ENCODE measurements around the gene CCR7.

Gene CCR7

GRCh38 chr17:40563220-40564052, 1.8 kb downstream of the CCR7 start:
- H3K4me3 ChIP-seq (ENCODE audit: low read depth, low read length), result no peak overlapping the region

- no peak overlapping the region for H3K4me3 ChIP-seq (ENCODE audit: low read depth, low read length)
Measured at GRCh38 chr17:40562838-40563219, 2.4 kb downstream of the CCR7 start.

GRCh38 chr17:40561871-40562611, 3.2 kb downstream of the CCR7 start:
- no peak overlapping the region for H3K4me3 ChIP-seq (ENCODE audit: low read depth, low read length)

- H3K4me3 ChIP-seq (ENCODE audit: low read depth, low read length), result no peak overlapping the region
Measured at GRCh38 chr17:40561294-40561870, 3.9 kb downstream of the CCR7 start.

- no peak overlapping the region for H3K4me3 ChIP-seq (ENCODE audit: low read depth, low read length)
Measured at GRCh38 chr17:40560592-40561293, 4.5 kb downstream of the CCR7 start.

- H3K4me3 ChIP-seq (ENCODE audit: low read depth, low read length), result no peak overlapping the region
Measured at GRCh38 chr17:40559954-40560591, 5.2 kb downstream of the CCR7 start.

- H3K4me3 ChIP-seq (ENCODE audit: low read depth, low read length), result no peak overlapping the region
Measured at GRCh38 chr17:40559564-40559916, 5.7 kb downstream of the CCR7 start.

GRCh38 chr17:40558890-40559563, 6.2 kb downstream of the CCR7 start:
- no peak overlapping the region for H3K4me3 ChIP-seq (ENCODE audit: low read depth, low read length)

- no peak overlapping the region for H3K4me3 ChIP-seq (ENCODE audit: low read depth, low read length)
Measured at GRCh38 chr17:40558300-40558889, 6.9 kb downstream of the CCR7 start.

GRCh38 chr17:40557531-40558299, 7.6 kb downstream of the CCR7 start:
- no peak overlapping the region for H3K4me3 ChIP-seq (ENCODE audit: low read depth, low read length)

- H3K4me3 ChIP-seq (ENCODE audit: low read depth, low read length), result no peak overlapping the region
Measured at GRCh38 chr17:40556884-40557414, 8.3 kb downstream of the CCR7 start.

GRCh38 chr17:40556198-40556661, 9.0 kb downstream of the CCR7 start:
- no peak overlapping the region for H3K4me3 ChIP-seq (ENCODE audit: low read depth, low read length)

GRCh38 chr17:40555296-40556190, 9.7 kb downstream of the CCR7 start:
- no peak overlapping the region for H3K4me3 ChIP-seq (ENCODE audit: low read depth, low read length)

GRCh38 chr17:40554646-40555295, 10.5 kb downstream of the CCR7 start:
- H3K4me3 ChIP-seq (ENCODE audit: low read depth, low read length), result no peak overlapping the region

GRCh38 chr17:40553694-40554534, 11.4 kb downstream of the CCR7 start:
- H3K4me3 ChIP-seq (ENCODE audit: low read depth, low read length), result no peak overlapping the region
